Dendritic cell treated with granulocyte-macrophage colony-stimulating factor and Interleukin-4, amounts not matched to agents 40 ng/mL and 50 ng/mL, for 4 days (primary cell): ENCODE data around the gene MPG.

ENCODE experiments used
- H3K27ac Mint-ChIP-seq: one replicate; pipeline ENCODE4 v1.8.0; 2022; ENCODE audit warnings: mild to moderate bottlenecking, mixed read lengths
- H3K27me3 Mint-ChIP-seq: one replicate; pipeline ENCODE4 v1.8.0; 2022; ENCODE audit warnings: mild to moderate bottlenecking, mixed read lengths
- H3K36me3 Mint-ChIP-seq: one replicate; pipeline ENCODE4 v1.8.0; 2022; ENCODE audit warnings: low read depth, mixed read lengths
- H3K4me1 Mint-ChIP-seq: one replicate; pipeline ENCODE4 v1.8.0; 2022; ENCODE audit warnings: low read depth, mixed read lengths
- H3K4me3 Mint-ChIP-seq: one replicate; pipeline ENCODE4 v1.8.0; 2022; ENCODE audit warnings: mild to moderate bottlenecking, moderate library complexity, mixed read lengths
- H3K9me3 Mint-ChIP-seq: one replicate; pipeline ENCODE4 v1.8.0; 2022; ENCODE audit warnings: mixed read lengths
- intact Hi-C: fragments of 100-400 bp; cut with micrococcal nuclease; formaldehyde crosslinking; loops from one replicate; pipeline ENCODE4 v1.15.0; 2022

The MPG gene

GRCh38 chr16:58491-59439 is 19.3 kb upstream of the MPG start:
- H3K27me3 Mint-ChIP-seq: peaks cover 13% of the 10 kb centered on the region
- peaks cover 36% of the 10 kb centered on the region for H3K4me1 Mint-ChIP-seq
- peak overlapping the region; percentile 81 for H3K27ac Mint-ChIP-seq
- no peak overlapping the region for H3K4me3 Mint-ChIP-seq
- H3K9me3 Mint-ChIP-seq: no peaks in the 10 kb centered on the region
- intact Hi-C loops: no loop called here
- peaks cover 47% of the 10 kb centered on the region for H3K36me3 Mint-ChIP-seq

- no peaks in the 10 kb centered on the region for H3K9me3 Mint-ChIP-seq
- no peak overlapping the region for H3K27ac Mint-ChIP-seq
- intact Hi-C loops: no loop called here
- peaks cover 44% of the 10 kb centered on the region for H3K36me3 Mint-ChIP-seq
- no peak overlapping the region for H3K4me3 Mint-ChIP-seq
- peaks cover 32% of the 10 kb centered on the region for H3K4me1 Mint-ChIP-seq
- peaks cover 16% of the 10 kb centered on the region for H3K27me3 Mint-ChIP-seq
Measured at GRCh38 chr16:59440-60059, 18.5 kb upstream of the MPG start.

GRCh38 chr16:60166-60565 is 17.9 kb upstream of the MPG start:
- peaks cover 16% of the 10 kb centered on the region for H3K27me3 Mint-ChIP-seq
- no peaks in the 10 kb centered on the region for H3K9me3 Mint-ChIP-seq
- H3K4me3 Mint-ChIP-seq: no peak overlapping the region
- H3K4me1 Mint-ChIP-seq: peaks cover 32% of the 10 kb centered on the region
- H3K36me3 Mint-ChIP-seq: peaks cover 44% of the 10 kb centered on the region
- H3K27ac Mint-ChIP-seq: no peak overlapping the region
- intact Hi-C loops: no loop called here

- H3K36me3 Mint-ChIP-seq: peaks cover 34% of the 10 kb centered on the region
- no peak overlapping the region for H3K27ac Mint-ChIP-seq
- peaks cover 35% of the 10 kb centered on the region for H3K4me1 Mint-ChIP-seq
- intact Hi-C loops: no loop called here
- H3K9me3 Mint-ChIP-seq: no peaks in the 10 kb centered on the region
- H3K4me3 Mint-ChIP-seq: no peak overlapping the region
- H3K27me3 Mint-ChIP-seq: peaks cover 21% of the 10 kb centered on the region
Measured at GRCh38 chr16:60929-61878, 16.8 kb upstream of the MPG start.

GRCh38 chr16:61879-62281 is 16.1 kb upstream of the MPG start:
- Mint-ChIP-seq H3K4me3 (no peak overlapping the region), H3K4me1 (peaks cover 30% of the 10 kb centered on the region), H3K27ac (no peak overlapping the region), H3K36me3 (peaks cover 27% of the 10 kb centered on the region), H3K27me3 (peaks cover 24% of the 10 kb centered on the region), H3K9me3 (no peaks in the 10 kb centered on the region)
- intact Hi-C loops: no loop called here

GRCh38 chr16:62283-62967 is 15.6 kb upstream of the MPG start:
- H3K27ac Mint-ChIP-seq: no peak overlapping the region
- intact Hi-C loops: no loop called here
- H3K9me3 Mint-ChIP-seq: no peaks in the 10 kb centered on the region
- peaks cover 22% of the 10 kb centered on the region for H3K36me3 Mint-ChIP-seq
- peaks cover 29% of the 10 kb centered on the region for H3K27me3 Mint-ChIP-seq
- peaks cover 24% of the 10 kb centered on the region for H3K4me1 Mint-ChIP-seq
- no peak overlapping the region for H3K4me3 Mint-ChIP-seq

GRCh38 chr16:62968-63391 is 15.0 kb upstream of the MPG start:
- Mint-ChIP-seq H3K27ac (no peak overlapping the region), H3K4me1 (peaks cover 19% of the 10 kb centered on the region), H3K4me3 (no peak overlapping the region), H3K27me3 (peaks cover 32% of the 10 kb centered on the region), H3K36me3 (peaks cover 16% of the 10 kb centered on the region), H3K9me3 (no peaks in the 10 kb centered on the region)
- intact Hi-C loops: no loop called here

GRCh38 chr16:63466-63865 is 14.6 kb upstream of the MPG start:
- Mint-ChIP-seq H3K4me3 (no peak overlapping the region), H3K4me1 (peaks cover 14% of the 10 kb centered on the region), H3K27ac (no peak overlapping the region), H3K36me3 (peaks cover 12% of the 10 kb centered on the region), H3K27me3 (peaks cover 37% of the 10 kb centered on the region), H3K9me3 (no peaks in the 10 kb centered on the region)
- intact Hi-C loops: no loop called here

- peaks cover 8% of the 10 kb centered on the region for H3K4me1 Mint-ChIP-seq
- H3K9me3 Mint-ChIP-seq: no peaks in the 10 kb centered on the region
- no peak overlapping the region for H3K4me3 Mint-ChIP-seq
- intact Hi-C loops: no loop called here
- peaks cover 41% of the 10 kb centered on the region for H3K27me3 Mint-ChIP-seq
- H3K36me3 Mint-ChIP-seq: peaks cover 4% of the 10 kb centered on the region
- H3K27ac Mint-ChIP-seq: no peak overlapping the region
Measured at GRCh38 chr16:63998-64913, 13.8 kb upstream of the MPG start.

- H3K4me3 Mint-ChIP-seq: no peak overlapping the region
- H3K27me3 Mint-ChIP-seq: peaks cover 48% of the 10 kb centered on the region
- no peaks in the 10 kb centered on the region for H3K36me3 Mint-ChIP-seq
- H3K9me3 Mint-ChIP-seq: no peaks in the 10 kb centered on the region
- H3K4me1 Mint-ChIP-seq: peaks cover 8% of the 10 kb centered on the region
- intact Hi-C loops: loop anchor here (1.0 kb wide), 1 partner anchor 32 kb away; no protein-coding TSS in a partner anchor
- no peak overlapping the region for H3K27ac Mint-ChIP-seq
Measured at GRCh38 chr16:64914-65255, 13.1 kb upstream of the MPG start.

- Mint-ChIP-seq H3K27me3 (peaks cover 56% of the 10 kb centered on the region), H3K9me3 (no peaks in the 10 kb centered on the region), H3K4me1 (peaks cover 8% of the 10 kb centered on the region), H3K27ac (no peak overlapping the region), H3K36me3 (no peaks in the 10 kb centered on the region), H3K4me3 (no peak overlapping the region)
- intact Hi-C loops: loop anchor here (1.0 kb wide), 1 partner anchor 32 kb away; no protein-coding TSS in a partner anchor
Measured at GRCh38 chr16:65745-66144, 12.3 kb upstream of the MPG start.

GRCh38 chr16:66309-67182 is 11.5 kb upstream of the MPG start:
- no peak overlapping the region for H3K4me3 Mint-ChIP-seq
- no peaks in the 10 kb centered on the region for H3K9me3 Mint-ChIP-seq
- H3K27me3 Mint-ChIP-seq: peaks cover 64% of the 10 kb centered on the region
- intact Hi-C loops: no loop called here
- H3K4me1 Mint-ChIP-seq: peaks cover 8% of the 10 kb centered on the region
- H3K36me3 Mint-ChIP-seq: no peaks in the 10 kb centered on the region
- no peak overlapping the region for H3K27ac Mint-ChIP-seq
